Activated CD8-positive, alpha-beta memory T cell treated with anti-CD3 and anti-CD28 coated beads for 4 hours (primary cell): ENCODE measurements around the gene OXTR.

Experiments
- DNase-seq, 2 donors: peaks; one replicate each; pipeline ENCODE4 v3.0.0-alpha.2; 2020; ENCODE audit warnings: low read depth in 2 of 2

Gene OXTR

DNA sequence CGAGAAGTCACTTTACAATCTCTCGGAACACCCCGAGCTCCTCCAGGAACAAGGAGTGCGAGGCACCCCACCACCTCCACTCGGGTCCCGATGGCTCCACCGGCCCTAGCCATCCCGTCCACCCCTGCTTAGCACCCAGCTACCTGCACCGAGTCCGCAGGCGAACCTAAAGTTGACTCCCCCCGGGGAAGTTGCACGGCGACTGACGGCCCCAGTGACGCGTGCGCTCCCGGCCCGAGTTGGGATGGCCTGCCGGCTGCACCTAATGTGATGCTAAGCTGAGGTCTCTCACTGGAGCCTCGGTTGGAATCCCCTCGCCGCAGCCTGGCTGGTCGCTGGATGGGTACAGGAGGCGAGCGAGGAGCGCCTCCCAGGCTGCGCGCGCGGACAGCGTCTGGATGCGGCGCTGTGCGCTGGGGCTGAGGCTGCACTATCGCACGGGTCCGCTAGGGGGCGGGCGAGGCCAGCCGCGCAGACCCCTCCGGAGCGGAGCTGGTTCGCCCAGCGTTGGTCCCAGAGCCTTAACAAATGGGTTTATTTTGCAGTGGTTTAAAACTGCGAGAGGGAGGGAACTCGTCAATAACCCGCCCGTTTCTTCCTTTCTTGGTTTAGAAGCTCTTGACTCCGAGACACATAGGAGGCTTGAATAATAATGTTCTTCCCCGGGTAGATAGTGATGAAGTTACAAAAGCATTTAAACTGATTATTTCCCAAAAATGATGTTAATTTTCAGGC, at the start of gene OXTR:
Gene OXTR (minus strand): TSS at position 526 of the 735 bp plus-strand sequence. CDS start 1,426 bp downstream, outside the sequence.
- no peak for DNase-seq

- no peak for DNase-seq
Observed at GRCh38 chr3:8817486-8817885, 48.1 kb upstream of the OXTR start.

DNA sequence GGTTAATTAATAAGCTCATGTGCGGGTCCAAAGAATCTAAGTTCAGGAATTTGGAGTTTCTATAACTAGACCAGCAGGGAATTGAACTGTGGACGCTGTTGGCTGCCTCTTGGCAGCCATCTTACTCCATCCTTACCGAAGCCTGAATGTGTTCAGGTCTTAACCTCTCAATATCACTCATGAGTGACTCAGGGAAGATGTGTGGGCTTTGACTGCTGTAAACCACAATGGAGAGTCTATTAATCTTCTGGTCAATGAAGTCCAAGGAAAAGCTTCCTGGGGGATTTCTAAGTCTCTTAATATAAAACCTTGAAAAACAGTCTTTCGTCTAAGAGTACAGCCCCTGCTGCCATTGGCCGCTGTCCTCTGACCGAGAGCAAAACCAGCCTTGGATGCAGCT, 46.7 kb upstream of the OXTR start:
- no peak for DNase-seq

DNA sequence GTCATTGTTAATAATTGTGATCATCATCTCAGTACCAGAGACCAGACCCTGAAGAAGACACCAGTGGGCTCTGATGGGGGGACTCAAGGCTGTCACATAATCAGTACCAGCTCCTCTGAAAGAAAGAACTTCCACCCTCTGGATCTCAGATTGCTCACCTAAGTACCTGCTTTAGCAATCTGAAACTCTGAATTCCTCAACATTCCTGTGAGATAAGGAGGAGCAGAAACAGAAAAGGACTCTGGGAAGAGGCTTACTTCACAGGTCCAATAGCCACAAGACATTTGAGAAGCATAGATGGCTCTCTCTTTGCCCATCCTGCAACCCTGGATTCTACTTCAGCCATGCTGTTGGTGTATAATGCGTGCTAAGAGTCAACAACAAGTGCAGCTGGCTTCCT, 44.0 kb upstream of the OXTR start:
- no peak for DNase-seq

DNA sequence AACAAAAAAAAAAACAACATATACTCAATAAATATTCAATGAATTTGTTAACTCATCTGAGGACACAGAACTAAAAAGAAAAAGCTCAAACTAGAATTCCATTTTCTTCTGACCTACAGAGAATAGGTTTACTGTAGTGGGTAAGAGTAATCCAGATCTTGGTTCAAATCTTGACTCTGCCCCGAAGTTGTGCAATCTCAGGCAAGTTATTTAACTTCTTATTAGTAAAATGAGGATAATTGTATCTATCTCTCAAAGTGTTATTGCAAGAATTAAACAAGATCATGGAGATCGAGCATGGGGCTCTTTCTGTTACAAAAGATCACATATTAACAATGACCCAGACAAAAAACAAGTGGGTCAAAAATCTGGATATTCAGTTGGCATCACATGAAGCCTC, 41.1 kb upstream of the OXTR start:
- DNase-seq = no peak

GRCh38 chr3:8805774-8806173, 36.4 kb upstream of the OXTR start:
- DNase-seq = no peak

- no peak for DNase-seq
Observed at GRCh38 chr3:8802256-8802655, 32.8 kb upstream of the OXTR start.

DNA sequence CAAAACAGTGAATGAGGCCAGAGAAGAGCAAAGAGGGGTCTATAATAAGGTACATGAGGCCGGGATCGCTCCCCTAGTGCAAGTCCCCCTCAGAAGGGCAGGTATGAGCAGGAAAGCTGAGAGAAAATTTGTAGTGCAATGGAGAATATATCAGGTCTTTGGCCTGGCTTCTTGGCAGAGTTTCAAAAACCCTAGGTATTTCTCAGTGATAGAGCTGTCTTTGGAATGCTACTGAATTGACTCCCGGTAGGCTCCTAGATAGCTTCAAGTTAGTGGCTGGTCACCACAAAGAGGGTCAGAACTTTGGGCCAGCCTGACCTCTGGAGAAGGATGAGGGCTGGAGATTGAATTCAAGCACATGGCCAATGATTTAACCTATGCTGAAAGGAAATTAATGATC, 30.6 kb upstream of the OXTR start:
- no peak for DNase-seq

DNA sequence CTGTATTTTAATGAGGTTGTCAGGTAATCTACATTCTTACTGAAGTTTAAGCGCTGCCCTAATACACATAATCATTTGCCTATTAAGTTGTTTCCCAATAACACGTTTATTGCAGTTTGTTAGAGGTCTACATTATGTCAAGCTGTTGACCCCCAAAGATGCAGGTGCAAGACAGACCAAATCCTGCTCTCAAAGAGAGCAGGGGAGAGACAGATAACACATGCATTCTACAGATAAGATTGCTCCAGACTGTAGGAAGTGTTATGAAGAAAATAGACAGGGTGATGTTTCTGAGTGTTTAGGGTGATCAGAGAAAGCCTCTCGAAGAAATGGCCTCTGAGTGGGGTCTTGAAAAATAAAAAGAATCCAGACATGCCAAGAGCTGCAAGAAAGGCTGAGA, 24.8 kb upstream of the OXTR start:
- DNase-seq = no peak

- no peak for DNase-seq
Observed at GRCh38 chr3:8793242-8793641, 23.8 kb upstream of the OXTR start.

DNA sequence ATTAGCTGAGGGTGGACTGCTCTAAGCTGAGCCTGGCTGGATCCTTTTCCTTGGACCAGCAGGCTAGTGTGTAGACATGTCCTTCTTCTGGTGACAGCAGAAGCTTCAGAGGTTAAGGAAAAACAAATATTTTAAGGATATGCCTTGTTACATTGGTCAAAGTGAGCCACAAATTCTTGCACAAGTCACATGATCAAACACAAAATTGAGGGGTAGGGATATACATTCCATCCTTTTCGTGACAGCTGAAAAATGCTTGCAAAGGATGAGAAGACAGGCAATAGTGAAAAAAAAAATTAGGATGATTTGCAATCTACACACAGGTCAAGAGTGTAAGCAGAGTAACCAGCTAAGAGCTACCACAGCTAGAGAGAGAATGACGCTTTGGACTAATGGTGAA, 21.1 kb upstream of the OXTR start:
- DNase-seq = no peak

DNA sequence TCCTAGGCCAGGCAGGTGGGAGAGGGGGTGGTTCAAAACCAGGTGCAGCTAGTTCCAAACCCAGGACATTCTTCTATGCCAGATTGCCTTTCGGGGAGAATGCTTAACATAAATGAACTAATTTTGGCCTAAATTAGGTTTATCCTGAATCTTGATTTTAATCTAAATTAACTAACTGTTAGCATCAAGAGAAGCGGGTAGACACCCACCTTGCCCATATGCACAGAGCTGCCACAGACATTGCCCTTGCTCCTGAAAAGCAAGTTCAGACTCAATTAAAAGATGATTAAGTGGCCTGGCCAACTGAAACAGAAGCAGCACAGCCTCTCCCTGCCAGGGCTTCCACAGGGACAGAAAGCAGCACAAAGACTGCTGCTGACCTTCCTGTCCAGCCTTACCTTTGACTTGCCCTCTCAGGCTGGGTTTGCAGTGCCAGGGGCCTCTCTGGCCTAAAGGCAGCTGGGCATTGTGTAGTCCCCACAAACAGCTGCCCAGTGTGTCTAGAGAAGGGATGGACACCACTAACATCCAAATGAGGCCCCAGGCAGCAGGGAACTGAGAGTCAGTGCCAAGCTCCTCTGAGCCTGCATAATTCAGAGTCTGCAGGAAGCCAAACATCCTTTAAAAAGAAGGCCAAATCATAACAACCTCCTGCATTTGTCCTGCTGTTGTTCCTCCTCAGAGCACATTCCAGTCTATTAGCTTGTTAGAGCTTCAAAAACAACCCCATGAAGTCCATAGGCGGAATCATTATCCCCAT, 15.4 kb upstream of the OXTR start:
- no peak for DNase-seq

GRCh38 chr3:8780279-8780678, 10.9 kb upstream of the OXTR start:
- DNase-seq = no peak

DNA sequence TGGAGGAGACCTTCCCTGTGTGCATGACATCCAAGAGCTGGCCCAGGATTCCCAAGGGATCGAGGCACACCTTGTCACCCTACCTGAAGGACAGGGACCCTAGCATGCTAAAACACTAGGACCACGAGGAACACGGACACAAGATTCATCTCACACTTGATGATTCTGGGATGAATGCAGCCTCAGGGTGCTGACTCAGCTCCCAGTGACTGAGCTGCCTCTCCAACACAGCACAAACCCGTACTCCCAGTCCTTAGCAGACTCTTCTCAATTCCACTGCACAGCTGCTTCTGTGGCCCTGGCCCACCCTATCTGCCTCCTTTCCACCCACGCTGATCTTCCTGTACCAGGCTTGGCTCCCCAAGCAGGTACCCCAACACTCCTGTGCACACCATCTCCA, 9.1 kb upstream of the OXTR start:
- DNase-seq = no peak

- DNase-seq = no peak
Observed at GRCh38 chr3:8777978-8778267, 8.5 kb upstream of the OXTR start.

DNA sequence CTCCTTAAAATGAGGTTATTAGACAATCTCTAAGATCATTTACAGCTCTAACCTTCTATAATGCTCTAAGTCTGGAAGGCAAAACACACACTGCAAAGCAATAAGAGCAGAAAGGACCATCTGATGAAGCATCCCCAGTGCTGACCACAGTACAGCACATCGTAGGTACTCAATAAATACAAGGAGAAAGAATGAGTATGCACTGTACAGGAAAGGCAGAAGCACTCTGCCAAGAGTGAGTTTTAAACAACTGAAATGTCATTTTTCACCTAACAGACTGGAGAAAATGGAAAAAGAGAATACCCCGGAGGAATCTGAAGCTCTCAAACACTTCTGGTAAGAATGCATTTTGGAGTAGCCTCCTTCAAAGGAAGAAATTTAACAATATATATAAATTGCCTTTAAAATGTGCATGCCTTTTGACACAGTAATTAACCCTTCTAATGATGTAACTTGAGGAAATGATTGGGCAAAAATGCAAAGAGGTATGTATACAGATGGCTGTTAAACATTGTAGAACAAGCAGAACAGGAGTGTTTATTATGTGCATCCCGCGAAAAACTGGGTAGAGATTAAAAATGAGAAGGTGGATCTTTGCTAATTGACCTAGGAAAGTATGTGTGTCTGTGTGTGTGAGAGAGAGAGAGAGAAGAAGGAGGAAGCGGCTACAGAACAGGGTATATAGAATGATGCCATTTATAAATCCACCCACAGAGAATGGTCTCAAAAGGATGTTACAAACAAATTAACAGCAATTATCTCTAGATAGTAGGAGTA, 8.0 kb upstream of the OXTR start:
- DNase-seq = no peak

DNA sequence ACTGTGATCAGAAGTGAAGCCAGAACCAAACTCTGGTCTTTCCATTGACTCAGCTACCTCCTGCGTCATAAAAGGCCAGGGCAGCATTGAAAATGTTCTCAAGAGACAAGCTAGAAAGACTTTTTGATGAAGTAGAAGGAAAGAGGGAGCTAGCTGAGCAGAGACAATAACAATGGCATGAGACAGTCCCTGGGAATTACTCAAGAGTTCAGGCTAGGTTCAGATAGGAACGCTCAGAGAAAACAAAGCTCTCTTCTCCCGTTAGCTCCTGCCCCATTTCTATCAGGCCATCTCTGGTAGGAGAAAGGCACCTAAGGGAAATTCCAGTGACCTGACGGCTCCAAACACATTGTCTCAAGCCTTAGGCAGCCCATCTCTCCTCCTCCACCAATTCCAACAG, 7.0 kb upstream of the OXTR start:
- no peak for DNase-seq

- DNase-seq = no peak
Observed at GRCh38 chr3:8775602-8776001, 6.2 kb upstream of the OXTR start.

DNA sequence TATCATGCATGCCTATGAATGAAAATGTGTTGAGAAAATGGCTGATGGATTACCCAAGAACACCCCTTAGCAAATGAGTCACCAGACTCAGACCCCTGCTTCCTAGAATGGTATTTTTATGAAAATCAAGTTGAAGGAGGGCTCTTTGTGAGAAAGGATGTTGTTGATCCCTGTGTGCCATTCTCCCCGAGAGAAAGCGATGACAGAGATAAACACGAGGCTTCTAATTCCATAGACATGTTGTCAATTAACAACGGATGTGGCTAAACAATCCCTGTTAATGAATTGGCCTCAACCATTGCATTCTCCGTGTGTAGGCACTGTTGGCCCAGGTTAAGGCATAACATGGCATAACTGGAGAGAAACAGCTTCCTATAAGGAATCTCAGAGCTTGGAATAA, 5.8 kb upstream of the OXTR start:
- DNase-seq = no peak

GRCh38 chr3:8773941-8774542, 4.6 kb upstream of the OXTR start:
- DNase-seq = no peak

DNA sequence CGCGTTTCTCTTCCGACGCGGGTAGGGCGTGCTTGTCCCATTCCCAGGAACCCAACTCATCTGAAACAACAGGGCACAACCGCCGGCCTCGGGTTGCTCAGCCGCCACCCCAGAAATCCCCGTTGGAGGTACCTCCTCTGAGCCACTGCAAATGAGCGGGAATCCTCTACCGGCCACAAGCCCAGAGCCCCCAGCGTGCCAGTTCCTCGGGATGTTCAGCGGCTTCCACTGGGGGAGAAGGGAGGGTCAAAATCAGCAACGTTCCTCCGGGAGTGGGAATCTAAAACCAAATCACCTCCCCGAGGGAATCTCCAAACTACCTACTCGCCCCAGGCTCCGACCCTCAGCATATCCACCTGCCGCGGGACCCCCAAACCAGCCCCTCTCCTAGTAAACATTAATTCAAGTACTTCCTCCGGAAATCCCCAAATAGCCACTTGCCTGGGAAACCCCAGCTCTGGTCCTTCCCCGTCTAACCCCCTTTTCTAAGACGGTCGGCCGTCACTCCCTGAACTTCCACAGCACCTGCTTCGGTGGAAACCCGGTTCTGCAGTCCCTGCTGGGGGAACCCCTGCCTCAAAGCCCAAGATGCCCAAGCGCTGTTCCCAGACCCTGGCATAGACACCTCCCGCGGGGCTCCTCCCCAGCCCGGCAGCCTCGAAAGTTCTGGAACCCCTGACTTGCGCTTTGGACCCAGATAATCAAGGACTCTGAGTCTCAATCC, 887 bp downstream of the OXTR start:
- no peak for DNase-seq
